ENCODE data around the gene EAPP. TPM values are rescaled to one million over a fixed set of nuclear protein-coding genes. Genes with fewer than 3 reads are reported as not detected.

Gene EAPP
- total RNA-seq, 3 donors from 2014 or later (not counting 1 experiment from before 2014, with no cell fraction given): 70.5 to 96.6 (median 76.1) TPM

- no peaks in the 10 kb centered on the region for H3K4me1 Mint-ChIP-seq
- no peaks in the 10 kb centered on the region for H3K9me3 Mint-ChIP-seq
- H3K27me3 Mint-ChIP-seq (ENCODE audit: low read depth in 2 of 2): peaks cover 7 to 12% of the 10 kb centered on the region in 2 donors
- no peak overlapping the region for H3K4me3 Mint-ChIP-seq
- no peak overlapping the region for H3K4me3 ChIP-seq (ENCODE audit: low read length)
- H3K27me3 ChIP-seq (ENCODE audit: control insufficient read depth, insufficient read depth, low read length): no peaks in the 10 kb centered on the region
- no peaks in the 10 kb centered on the region for H3K36me3 ChIP-seq (ENCODE audit: control insufficient read depth, insufficient read depth, low read length)
- H3K9me3 ChIP-seq (ENCODE audit: control insufficient read depth, insufficient read depth, low read length): no peaks in the 10 kb centered on the region
- TF ChIP-seq, protein P1, sequence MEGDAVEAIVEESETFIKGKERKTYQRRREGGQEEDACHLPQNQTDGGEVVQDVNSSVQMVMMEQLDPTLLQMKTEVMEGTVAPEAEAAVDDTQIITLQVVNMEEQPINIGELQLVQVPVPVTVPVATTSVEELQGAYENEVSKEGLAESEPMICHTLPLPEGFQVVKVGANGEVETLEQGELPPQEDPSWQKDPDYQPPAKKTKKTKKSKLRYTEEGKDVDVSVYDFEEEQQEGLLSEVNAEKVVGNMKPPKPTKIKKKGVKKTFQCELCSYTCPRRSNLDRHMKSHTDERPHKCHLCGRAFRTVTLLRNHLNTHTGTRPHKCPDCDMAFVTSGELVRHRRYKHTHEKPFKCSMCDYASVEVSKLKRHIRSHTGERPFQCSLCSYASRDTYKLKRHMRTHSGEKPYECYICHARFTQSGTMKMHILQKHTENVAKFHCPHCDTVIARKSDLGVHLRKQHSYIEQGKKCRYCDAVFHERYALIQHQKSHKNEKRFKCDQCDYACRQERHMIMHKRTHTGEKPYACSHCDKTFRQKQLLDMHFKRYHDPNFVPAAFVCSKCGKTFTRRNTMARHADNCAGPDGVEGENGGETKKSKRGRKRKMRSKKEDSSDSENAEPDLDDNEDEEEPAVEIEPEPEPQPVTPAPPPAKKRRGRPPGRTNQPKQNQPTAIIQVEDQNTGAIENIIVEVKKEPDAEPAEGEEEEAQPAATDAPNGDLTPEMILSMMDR (IDR thresholded peaks at IDR 0.05): no peak
- no peaks in the 10 kb centered on the region for H3K36me3 Mint-ChIP-seq
- DNase-seq: no peak
- no peak overlapping the region for H3K27ac Mint-ChIP-seq
- no peak for ATAC-seq
- intact Hi-C loops (cut with micrococcal nuclease): no loop called here
- H3K4me1 ChIP-seq (ENCODE audit: control insufficient read depth, insufficient read depth, low read length): no peaks in the 10 kb centered on the region
- 96% methylated on average over 3 of the region's 6 CpGs for WGBS (ENCODE audit: insufficient coverage)
- H3K27ac ChIP-seq (ENCODE audit: low read length): no peak overlapping the region
These were observed 64.3 kb downstream of the EAPP start for GRCh38 chr14:34475163-34475562.

DNA sequence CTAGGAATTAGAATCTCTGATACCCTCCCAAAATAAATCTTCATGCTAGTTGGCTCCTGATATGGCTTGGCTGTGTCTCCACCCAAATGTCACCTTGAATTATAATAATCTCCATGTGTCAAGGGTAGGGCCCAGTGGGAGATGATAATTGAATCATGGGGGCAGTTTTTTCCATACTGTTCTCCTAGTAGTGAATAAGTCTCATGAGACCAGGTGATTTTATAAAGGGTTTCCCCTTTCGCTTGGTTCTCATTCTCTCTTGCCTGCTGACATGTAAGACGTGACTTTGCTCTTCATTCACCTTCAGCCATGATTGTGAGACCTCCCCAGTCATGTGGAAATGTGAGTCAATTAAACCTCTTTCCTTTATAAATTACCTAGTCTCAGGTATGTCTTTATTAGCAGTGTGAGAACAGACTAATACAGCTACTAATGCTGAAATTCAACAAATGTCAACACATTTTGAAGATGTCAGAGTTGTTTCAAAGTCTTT lies 65.3 kb downstream of the EAPP start:
- peaks cover 7 to 12% of the 10 kb centered on the region in 2 donors for H3K27me3 Mint-ChIP-seq (ENCODE audit: low read depth in 2 of 2)
- no peak overlapping the region for H3K27ac Mint-ChIP-seq
- Histone ChIP-seq H3K4me3 (ENCODE audit: low read length) (no peak overlapping the region), H3K9me3 (ENCODE audit: control insufficient read depth, insufficient read depth, low read length) (no peaks in the 10 kb centered on the region), H3K27ac (ENCODE audit: low read length) (no peak overlapping the region), H3K36me3 (ENCODE audit: control insufficient read depth, insufficient read depth, low read length) (no peaks in the 10 kb centered on the region), H3K27me3 (ENCODE audit: control insufficient read depth, insufficient read depth, low read length) (no peaks in the 10 kb centered on the region), H3K4me1 (ENCODE audit: control insufficient read depth, insufficient read depth, low read length) (no peaks in the 10 kb centered on the region)
- H3K4me3 Mint-ChIP-seq: no peak overlapping the region
- no peaks in the 10 kb centered on the region for H3K36me3 Mint-ChIP-seq
- intact Hi-C loops (cut with micrococcal nuclease): no loop called here
- TF ChIP-seq, protein P1 (IDR thresholded peaks at IDR 0.05): no peak
- DNase-seq (no peak), ATAC-seq (no peak)
- H3K4me1 Mint-ChIP-seq: no peaks in the 10 kb centered on the region
- 83% methylated on average over 2 of the region's 2 CpGs for WGBS (ENCODE audit: insufficient coverage)
- H3K9me3 Mint-ChIP-seq: no peaks in the 10 kb centered on the region

DNA sequence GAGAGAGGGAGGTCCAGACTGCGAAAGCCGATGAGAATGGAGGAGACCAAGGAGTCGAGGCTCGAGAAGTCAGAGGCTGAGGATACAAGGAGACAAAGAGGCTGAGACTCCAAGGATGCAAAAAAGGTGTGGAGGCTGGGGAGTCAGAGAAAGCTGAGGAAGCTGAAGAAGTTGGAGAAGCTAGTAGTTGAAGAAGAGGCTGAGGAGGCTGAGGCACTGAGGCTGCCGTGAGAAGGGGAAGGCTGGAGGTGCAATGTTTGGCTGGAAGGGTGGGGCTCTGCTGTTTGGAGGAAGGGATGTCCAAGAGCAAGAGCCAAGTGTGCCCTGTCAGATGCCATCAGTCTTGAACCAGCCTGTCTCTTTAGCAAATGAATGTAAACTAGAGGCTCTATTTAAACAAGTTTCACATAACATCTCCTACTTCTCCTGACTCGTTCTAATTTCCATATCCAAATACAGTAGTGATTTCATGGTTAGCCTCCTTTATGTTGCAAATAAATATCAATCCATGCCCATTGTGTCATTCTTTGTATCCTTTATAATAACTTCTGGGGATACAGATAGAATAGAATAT lies 66.7 kb downstream of the EAPP start:
- H3K9me3 Mint-ChIP-seq: no peaks in the 10 kb centered on the region
- TF ChIP-seq, protein P1 (IDR thresholded peaks at IDR 0.05): no peak
- Histone ChIP-seq H3K4me1 (ENCODE audit: control insufficient read depth, insufficient read depth, low read length) (no peaks in the 10 kb centered on the region), H3K4me3 (ENCODE audit: low read length) (no peak overlapping the region), H3K9me3 (ENCODE audit: control insufficient read depth, insufficient read depth, low read length) (no peaks in the 10 kb centered on the region), H3K27me3 (ENCODE audit: control insufficient read depth, insufficient read depth, low read length) (no peaks in the 10 kb centered on the region), H3K27ac (ENCODE audit: low read length) (no peak overlapping the region), H3K36me3 (ENCODE audit: control insufficient read depth, insufficient read depth, low read length) (no peaks in the 10 kb centered on the region)
- no peak for DNase-seq
- intact Hi-C loops (cut with micrococcal nuclease): no loop called here
- H3K4me3 Mint-ChIP-seq: no peak overlapping the region
- no peak overlapping the region for H3K27ac Mint-ChIP-seq
- ATAC-seq: no peak
- H3K27me3 Mint-ChIP-seq (ENCODE audit: low read depth in 2 of 2): peaks cover 7 to 12% of the 10 kb centered on the region in 2 donors
- H3K4me1 Mint-ChIP-seq: no peaks in the 10 kb centered on the region
- H3K36me3 Mint-ChIP-seq: no peaks in the 10 kb centered on the region
- 90% methylated on average over 5 of the region's 6 CpGs for WGBS (ENCODE audit: insufficient coverage)

DNA sequence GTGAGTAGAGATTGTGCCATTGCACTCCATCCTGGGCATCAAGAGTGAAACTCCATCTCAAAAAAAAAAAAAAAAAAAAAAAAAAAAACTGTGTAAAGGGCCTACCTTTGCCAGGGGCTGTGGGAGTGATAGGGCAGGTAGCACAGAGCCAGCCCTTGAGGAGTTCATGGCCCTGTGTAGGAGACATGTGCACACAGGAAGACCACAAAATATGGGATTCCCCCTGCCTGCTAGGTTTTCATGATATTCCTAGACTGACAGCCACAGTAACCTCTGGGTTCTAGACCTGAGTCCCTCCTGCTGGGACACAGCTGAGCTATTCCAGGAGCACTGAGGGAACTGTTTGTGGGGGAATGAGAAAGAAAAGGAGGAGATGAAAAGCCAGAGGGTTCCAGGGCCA lies 69.2 kb downstream of the EAPP start:
- DNase-seq (no peak), ATAC-seq (no peak)
- H3K27me3 ChIP-seq (ENCODE audit: control insufficient read depth, insufficient read depth, low read length): no peaks in the 10 kb centered on the region
- H3K4me3 ChIP-seq (ENCODE audit: low read length): no peak overlapping the region
- Mint-ChIP-seq H3K4me1 (no peaks in the 10 kb centered on the region), H3K27me3 (ENCODE audit: low read depth in 2 of 2) (peaks cover 0 to 8% of the 10 kb centered on the region in 2 donors), H3K4me3 (no peak overlapping the region), H3K36me3 (no peaks in the 10 kb centered on the region), H3K9me3 (no peaks in the 10 kb centered on the region), H3K27ac (no peak overlapping the region)
- intact Hi-C loops (cut with micrococcal nuclease): no loop called here
- no peaks in the 10 kb centered on the region for H3K4me1 ChIP-seq (ENCODE audit: control insufficient read depth, insufficient read depth, low read length)
- no peaks in the 10 kb centered on the region for H3K9me3 ChIP-seq (ENCODE audit: control insufficient read depth, insufficient read depth, low read length)
- no peak overlapping the region for H3K27ac ChIP-seq (ENCODE audit: low read length)
- TF ChIP-seq, protein P1 (IDR thresholded peaks at IDR 0.05): no peak
- no peaks in the 10 kb centered on the region for H3K36me3 ChIP-seq (ENCODE audit: control insufficient read depth, insufficient read depth, low read length)
